ENCODE results near the gene FOXO3.

The FOXO3 gene

GRCh38 chr6:108686896-108687295, 126.2 kb downstream of the FOXO3 start:
- DNase-seq (ENCODE audit: low read depth) = no peak

DNA sequence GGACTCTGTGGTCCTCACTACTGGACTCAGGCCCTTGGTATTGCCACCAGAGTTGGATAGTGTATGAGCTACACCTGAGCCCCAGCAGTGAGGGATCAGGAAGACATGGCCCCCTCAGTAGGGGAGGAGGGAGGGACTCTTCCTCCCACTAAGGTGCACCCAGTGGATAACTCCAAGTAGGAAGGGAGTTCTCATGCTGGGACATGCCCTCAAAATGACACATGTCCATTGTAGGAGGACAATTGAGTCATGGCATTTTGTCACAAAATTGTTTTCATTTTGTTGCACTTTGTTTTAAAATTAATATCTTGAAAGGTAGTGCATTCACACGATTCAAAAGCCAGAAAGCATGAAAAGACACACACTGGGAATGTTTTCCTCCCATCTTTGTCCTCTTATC, 127.2 kb downstream of the FOXO3 start:
- no peak for DNase-seq (ENCODE audit: low read depth)

GRCh38 chr6:108689272-108690161, 128.8 kb downstream of the FOXO3 start:
- DNase-seq (ENCODE audit: low read depth) = peak; percentile 94

GRCh38 chr6:108690326-108691049, 129.8 kb downstream of the FOXO3 start:
- no peak for DNase-seq (ENCODE audit: low read depth)

DNA sequence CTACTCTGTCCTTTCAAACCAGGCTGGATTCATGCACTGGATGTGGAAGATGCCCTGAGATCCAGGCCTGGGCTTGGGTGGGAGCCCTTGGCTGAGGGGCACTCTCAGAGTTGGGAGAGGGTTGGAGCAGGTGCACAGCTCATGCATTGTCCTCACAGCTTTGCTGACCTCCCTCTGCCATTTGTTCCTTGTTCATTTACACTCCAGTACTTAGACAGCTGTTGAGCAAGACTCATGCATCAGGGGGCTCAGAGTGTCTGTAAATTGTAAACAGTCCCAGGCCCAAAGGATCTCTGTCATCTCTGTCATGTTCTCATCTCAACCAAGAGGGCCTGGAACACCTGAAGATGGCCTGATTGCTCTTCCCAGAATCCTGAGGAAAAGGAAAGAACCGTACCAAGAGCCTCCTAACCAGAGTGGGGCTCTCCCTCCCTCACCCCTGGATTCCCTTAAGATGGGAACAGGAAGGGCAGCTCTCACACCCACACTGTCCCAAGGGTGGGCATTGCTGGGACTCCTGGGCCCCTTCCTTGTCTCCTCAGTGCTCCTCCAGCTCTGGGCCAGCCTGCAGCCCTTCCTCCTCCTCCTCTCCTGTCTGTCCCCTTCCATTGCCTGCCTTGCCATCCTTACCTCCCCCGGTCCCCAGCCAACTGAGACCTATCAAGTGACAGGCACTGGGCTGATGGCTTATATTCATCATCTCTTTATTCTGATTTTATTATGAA, 132.9 kb downstream of the FOXO3 start:
- DNase-seq (ENCODE audit: low read depth) = no peak

DNA sequence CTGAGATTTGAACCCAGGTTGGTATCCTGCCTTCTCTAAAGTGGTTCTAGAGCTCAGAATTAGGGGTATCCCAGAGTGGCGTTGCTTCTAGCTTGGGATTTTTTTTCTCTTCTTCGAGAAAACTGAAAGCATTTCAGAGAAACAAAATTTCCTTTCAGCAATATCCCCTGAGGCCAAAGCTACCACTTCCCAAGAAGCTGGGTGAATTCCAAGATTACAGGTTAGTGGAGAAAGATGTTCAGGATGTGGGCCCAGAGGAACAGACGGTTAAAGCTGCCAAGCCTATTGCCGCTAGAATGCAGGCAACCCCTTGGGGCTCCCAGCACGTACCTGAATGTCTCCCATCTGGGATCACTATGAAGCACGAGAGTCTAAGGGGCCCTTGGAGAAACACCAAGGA, 134.1 kb downstream of the FOXO3 start:
- no peak for DNase-seq (ENCODE audit: low read depth)

GRCh38 chr6:108697561-108698161, 136.9 kb downstream of the FOXO3 start:
- no peak for DNase-seq (ENCODE audit: low read depth)

GRCh38 chr6:108698593-108699289, 138.0 kb downstream of the FOXO3 start:
- no peak for DNase-seq (ENCODE audit: low read depth)

GRCh38 chr6:108699290-108700041, 138.7 kb downstream of the FOXO3 start:
- no peak for DNase-seq (ENCODE audit: low read depth)

DNA sequence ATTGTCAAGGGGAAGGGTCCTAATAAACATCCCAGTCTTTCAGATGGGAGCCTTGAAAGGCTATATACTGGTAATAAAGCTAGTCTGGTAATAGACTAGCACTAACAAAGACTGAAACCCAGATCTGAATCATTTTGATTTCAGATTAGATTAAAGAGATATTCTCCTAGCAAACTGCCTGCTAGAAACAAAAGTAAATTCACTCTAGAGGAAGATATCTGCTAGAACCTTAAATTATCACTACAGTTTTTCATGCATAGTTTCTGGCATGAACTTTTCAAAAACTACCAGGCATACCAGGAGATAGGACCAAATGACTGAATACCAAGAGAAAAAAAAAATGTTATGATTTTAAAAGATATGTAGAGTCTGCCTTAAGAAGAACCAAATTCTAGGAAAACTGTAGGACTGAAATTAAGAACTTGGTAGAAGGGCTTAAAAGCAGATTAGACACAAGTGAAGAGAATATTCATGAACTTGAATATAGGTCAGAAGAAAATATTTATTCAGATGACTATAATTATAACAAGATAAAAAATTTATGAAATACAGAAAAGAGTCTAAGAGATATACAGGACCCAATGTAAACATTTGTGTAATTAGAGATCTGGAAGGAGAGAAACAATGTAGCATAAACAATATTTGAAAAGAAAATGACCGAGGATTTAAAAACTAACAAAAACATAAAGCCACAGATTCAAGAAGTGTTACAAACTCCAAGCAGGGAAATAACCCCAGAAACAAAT, 141.6 kb downstream of the FOXO3 start:
- DNase-seq (ENCODE audit: low read depth) = no peak

- no peak for DNase-seq (ENCODE audit: low read depth)
Observed at GRCh38 chr6:108706649-108707048, 145.9 kb downstream of the FOXO3 start.

DNA sequence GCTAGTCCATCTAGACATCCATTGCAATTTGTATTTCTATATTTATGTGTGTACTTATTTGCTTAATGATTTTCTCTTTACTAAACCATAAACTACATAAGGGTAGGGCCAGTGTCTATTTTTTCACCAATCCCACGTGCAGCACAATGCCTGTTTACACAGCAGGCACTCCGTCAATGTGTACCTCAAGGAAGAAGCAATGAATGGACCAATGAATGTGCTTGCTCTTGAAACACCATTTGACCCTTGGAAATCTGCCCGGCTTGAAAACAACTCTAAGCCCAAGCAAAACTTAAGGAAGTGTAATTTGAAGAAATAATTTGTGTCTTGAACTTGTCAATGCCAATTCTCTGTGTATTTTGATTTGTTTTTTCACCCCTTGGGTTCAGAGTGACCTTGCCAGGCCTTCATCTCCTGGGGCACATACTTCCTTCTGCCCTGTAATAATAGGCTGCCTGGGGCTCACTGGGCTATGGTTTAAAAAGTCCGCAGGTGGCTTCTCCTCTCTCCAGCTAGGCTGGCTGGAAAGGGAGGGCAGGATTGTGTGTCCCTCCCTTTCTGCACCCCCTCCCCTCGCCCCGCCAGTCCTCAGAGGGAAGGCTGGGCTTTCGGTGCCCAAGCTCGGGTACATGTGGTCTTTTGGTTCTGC, 146.7 kb downstream of the FOXO3 start:
- DNase-seq (ENCODE audit: low read depth) = peak; percentile 31

- no peak for DNase-seq (ENCODE audit: low read depth)
Observed at GRCh38 chr6:108710030-108710429, 149.3 kb downstream of the FOXO3 start.

- DNase-seq (ENCODE audit: low read depth) = no peak
Observed at GRCh38 chr6:108710551-108710950, 149.8 kb downstream of the FOXO3 start.

DNA sequence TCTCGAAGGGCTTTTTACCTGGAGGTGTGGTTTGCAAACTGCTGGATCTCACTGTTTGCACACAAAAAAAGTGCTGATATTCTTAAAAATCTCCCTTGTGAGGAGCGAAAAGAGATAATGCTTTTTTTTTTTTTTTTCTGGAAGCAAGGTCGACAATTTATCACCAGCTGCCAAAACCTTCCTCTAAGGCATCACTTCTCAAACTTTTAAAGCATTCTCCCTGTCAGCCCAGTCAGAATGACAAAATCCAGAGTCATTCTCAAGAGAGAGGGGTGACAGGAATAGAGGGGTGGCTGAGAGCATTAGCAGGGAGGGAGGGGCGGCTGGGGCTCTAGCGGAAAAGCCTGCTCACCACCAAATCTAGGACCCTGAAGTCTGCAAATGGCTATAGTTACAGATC, 150.4 kb downstream of the FOXO3 start:
- no peak for DNase-seq (ENCODE audit: low read depth)

DNA sequence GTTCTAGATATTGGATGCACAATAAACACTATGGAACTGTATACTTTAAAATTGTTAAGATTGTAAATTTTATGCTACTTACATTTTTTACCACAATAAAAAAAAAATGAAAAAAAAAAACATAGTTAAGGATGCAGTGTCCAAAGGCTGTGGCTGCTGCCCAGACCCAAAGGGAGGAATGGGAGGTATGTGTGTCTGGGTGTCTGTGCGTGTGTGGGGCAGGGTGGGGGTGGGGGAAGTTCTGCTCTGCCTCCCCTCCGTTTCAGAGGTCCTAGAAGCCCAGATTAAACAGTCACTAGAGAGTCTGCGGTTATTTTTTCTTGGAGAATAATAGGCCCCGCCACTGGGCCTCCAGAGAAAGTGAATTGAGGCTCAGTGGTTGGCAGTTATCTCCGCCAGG, 151.1 kb downstream of the FOXO3 start:
- DNase-seq (ENCODE audit: low read depth) = no peak

GRCh38 chr6:108712946-108713345, 152.2 kb downstream of the FOXO3 start:
- DNase-seq (ENCODE audit: low read depth) = no peak

- DNase-seq (ENCODE audit: low read depth) = peak; percentile 50
Observed at GRCh38 chr6:108714101-108714765, 153.5 kb downstream of the FOXO3 start.

GRCh38 chr6:108714766-108715414, 154.2 kb downstream of the FOXO3 start:
- DNase-seq (ENCODE audit: low read depth) = no peak
